Lower leg skin (tissue), 4 donors: ENCODE results near the gene ZNF823. TPM values are rescaled to one million over a fixed set of nuclear protein-coding genes. Genes with fewer than 3 reads are reported as not detected.

Experiments used
- DNase-seq, 2 donors: peaks; one replicate each; pipeline ENCODE4 v3.0.0-alpha.2; 2019; ENCODE audit warnings: low spot score in 2 of 2
- H3K4me3 ChIP-seq: fragments of 200-600 bp; sonication (generic); 2 replicates; pipeline ENCODE4 v1.5.1; 2017; ENCODE audit warnings: mild to moderate bottlenecking, low read depth; ENCODE audit not compliant: poor library complexity, severe bottlenecking
- POLR2A ChIP-seq, 2 donors: fragments of 450-650 bp; IDR thresholded peaks; one replicate each; pipeline ENCODE4 v1.6.1; 2016 to 2017; ENCODE audit warnings: antibody characterized with exemption in 2 of 2, mild to moderate bottlenecking in 1 of 2, moderate library complexity in 1 of 2
- WGBS, 2 donors: methylation state at CpG; one replicate each; pipeline ENCODE4 v1.1.5; 2018; 5-methylcytosine and 5-hydroxymethylcytosine counted together
- intact Hi-C: fragments of 100-400 bp; cut with DNase I; formaldehyde crosslinking; loops from one replicate; pipeline ENCODE4 v1.15.0; 2023; ENCODE audit warnings: low total_unique reads
- total RNA-seq, 4 donors: library from RNA; depleted of rRNA; stranded (reverse); fragments of >200 nt; gene quantifications; one replicate each; pipeline ENCODE4 v1.1.0, GENCODE V29; 2016
- TF ChIP-seq, protein P1 (sequence below), 3 donors: fragments of 450-650 bp; IDR thresholded peaks; one replicate each; pipeline ENCODE4 v1.5.1; 2016; ENCODE audit warnings: antibody characterized with exemption in 3 of 3, mild to moderate bottlenecking in 3 of 3, moderate library complexity in 2 of 3

ZNF823 gene
- total RNA-seq, 4 donors from 2014 or later, result 5.5 to 8.4 (median 6.5) TPM

DNA sequence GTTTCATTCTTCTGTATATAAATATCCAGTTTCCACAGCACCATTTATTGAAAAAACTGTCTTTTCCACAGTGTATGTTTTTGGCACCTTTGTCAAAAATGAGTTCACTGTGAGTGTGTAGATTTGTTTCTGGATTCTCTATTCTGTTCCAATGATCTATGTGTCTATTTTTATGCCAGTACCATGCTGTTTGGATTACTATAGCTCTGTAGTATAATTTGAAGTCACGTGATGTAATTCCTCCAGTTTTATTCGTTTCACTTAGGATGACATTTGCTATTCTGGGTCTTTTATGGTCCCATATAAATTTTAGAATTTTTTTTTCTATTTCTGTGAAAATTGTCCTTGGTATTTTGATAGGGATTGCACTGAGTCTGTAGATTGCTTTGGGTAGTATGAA lies 11.0 kb upstream of the ZNF823 start:
- intact Hi-C loops, result no loop called here
- no peak for DNase-seq
- TF ChIP-seq, protein P1, sequence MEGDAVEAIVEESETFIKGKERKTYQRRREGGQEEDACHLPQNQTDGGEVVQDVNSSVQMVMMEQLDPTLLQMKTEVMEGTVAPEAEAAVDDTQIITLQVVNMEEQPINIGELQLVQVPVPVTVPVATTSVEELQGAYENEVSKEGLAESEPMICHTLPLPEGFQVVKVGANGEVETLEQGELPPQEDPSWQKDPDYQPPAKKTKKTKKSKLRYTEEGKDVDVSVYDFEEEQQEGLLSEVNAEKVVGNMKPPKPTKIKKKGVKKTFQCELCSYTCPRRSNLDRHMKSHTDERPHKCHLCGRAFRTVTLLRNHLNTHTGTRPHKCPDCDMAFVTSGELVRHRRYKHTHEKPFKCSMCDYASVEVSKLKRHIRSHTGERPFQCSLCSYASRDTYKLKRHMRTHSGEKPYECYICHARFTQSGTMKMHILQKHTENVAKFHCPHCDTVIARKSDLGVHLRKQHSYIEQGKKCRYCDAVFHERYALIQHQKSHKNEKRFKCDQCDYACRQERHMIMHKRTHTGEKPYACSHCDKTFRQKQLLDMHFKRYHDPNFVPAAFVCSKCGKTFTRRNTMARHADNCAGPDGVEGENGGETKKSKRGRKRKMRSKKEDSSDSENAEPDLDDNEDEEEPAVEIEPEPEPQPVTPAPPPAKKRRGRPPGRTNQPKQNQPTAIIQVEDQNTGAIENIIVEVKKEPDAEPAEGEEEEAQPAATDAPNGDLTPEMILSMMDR (IDR thresholded peaks at IDR 0.05), result no peak
- TF ChIP-seq POLR2A (IDR thresholded peaks at IDR 0.05), result no peak
- 61 to 62% methylated on average over 2 of the region's 2 CpGs for WGBS, 2 donors
- H3K4me3 ChIP-seq, result no peak overlapping the region

DNA sequence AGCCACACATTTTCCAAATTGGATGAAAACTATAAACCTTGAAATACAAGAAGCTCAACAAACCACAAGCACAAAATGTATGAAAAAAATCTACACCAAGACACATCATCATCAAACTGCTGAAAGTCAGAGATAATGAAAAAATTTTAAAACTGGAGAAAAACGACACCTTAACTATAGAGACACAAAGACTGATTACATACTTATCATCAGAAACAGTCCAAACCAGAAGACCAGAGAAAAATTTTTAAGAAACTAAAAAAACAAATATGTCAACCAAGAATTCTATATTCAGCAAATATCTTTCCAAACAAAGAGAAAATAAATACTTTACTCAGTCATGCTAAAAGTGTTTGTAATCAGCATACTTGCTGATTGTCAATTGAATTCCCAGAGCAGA lies 8.5 kb upstream of the ZNF823 start:
- no peak for DNase-seq
- no peak for TF ChIP-seq POLR2A (IDR thresholded peaks at IDR 0.05)
- TF ChIP-seq, protein P1 (IDR thresholded peaks at IDR 0.05), result no peak
- 71 to 88% methylated on average over 1 of the region's 1 CpG for WGBS, 2 donors
- intact Hi-C loops, result no loop called here
- no peak overlapping the region for H3K4me3 ChIP-seq

DNA sequence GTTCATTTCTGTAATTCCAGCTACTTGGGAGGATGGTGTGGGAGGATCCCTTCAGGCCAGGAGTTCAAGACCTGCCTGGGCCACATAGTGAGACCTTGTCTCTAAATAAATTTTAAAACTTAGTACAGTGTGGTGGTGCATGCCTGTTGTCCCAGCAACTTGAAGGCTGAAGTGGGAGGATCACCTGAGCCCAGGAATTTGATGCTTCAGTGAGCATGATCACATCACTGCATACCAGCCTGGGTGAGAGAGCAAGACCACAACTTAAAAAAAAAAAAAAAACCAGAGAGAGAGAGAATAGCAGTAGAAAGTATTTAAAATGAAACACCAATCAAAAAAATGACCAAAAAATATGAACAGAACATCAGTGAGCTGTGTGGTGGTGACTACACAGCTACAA lies 7.1 kb upstream of the ZNF823 start:
- TF ChIP-seq POLR2A (IDR thresholded peaks at IDR 0.05), result no peak
- TF ChIP-seq, protein P1 (IDR thresholded peaks at IDR 0.05), result no peak
- no peak overlapping the region for H3K4me3 ChIP-seq
- intact Hi-C loops, result no loop called here
- DNase-seq, result no peak

DNA sequence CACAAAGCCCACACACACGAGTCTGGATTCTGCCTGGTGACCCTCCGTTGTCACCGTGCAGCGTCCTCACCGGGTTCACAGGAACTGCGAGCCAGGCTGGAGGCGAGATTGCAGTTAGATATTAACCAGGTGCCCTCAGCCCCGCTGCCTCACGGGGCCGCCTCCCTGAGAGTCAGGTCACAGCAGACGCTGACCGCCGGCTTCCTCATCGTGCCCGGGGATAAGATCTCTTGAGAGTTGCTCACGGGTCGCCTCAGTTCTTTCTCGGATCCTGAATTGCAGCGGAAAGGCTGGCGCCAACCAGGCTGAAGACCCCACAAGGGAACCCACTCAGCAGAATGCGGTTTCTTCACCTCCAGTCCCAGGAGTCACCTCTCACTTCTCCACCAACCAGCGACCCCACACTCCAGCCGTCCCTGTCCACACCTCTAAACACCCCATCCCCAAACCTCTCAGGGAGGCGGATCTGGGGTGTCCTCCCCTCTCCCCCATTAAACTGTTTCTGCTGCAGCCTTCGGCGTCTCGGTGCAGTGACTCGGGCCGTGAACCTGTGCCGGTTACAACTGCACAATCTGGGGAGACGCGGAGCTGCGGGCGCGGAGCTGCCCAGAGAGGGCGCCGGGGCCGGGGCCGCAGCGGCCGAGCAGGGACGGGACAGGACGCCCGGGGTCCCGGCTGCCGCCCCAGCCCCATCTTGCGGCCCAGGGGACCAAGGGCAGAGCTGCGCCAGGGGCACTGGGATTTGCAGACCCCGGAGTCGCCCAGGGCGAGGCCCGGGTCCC lies 591 bp downstream of the ZNF823 start:
- intact Hi-C loops, result no loop called here
- peak; percentile 26 to 91 for DNase-seq
- peak overlapping the region; percentile 79 for H3K4me3 ChIP-seq
- WGBS, 2 donors, result 0% methylated on average over 41 to 49 of the region's 52 CpGs
- no peak for TF ChIP-seq POLR2A (IDR thresholded peaks at IDR 0.05)
- TF ChIP-seq, protein P1 (IDR thresholded peaks at IDR 0.05), result no peak

DNA sequence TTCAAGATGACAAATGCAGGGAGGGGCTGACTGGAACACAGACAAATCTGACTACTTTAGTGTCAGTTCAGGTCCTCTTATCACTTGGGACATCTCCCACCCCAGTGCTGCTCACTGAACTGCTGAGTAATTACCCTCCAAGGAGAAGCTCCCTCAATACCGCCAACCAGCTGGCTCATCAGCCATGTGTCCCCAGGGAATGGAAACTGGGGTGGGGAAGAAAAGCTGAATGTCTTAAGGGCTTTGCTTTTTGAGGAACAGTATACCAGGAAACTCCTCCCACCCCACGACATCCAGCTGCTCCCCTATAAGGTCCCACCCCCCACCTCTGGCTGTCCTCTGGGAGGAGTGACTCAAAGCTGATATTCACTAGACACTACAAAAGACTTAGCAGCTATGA lies 2.0 kb downstream of the ZNF823 start:
- DNase-seq, result peak in 1 of 2 donors; percentile 45
- TF ChIP-seq, protein P1 (IDR thresholded peaks at IDR 0.05), result no peak
- no peak for TF ChIP-seq POLR2A (IDR thresholded peaks at IDR 0.05)
- intact Hi-C loops, result no loop called here
- no peak overlapping the region for H3K4me3 ChIP-seq
- WGBS, 2 donors, result 4 to 7% methylated on average over 2 of the region's 2 CpGs

DNA sequence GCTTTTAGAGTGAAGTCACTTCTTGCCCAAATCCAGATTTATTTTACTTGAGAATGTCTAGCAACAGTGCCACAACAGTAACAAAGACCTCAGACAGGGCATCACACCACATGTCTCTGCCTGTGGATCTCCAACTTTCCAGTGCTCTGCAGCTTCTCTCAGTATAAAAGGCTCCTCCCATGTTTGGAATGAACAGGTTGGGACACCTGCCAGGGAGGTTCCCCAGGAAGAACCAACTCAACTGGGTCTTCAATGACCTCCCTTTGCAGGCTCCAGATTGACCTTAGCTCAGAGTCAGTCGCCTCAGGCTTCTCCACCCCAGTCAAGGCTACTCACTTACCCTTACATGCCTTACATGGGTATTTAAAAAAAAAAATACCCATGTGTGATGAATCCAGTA lies 3.4 kb downstream of the ZNF823 start:
- intact Hi-C loops, result no loop called here
- TF ChIP-seq, protein P1 (IDR thresholded peaks at IDR 0.05), result no peak
- no peak for TF ChIP-seq POLR2A (IDR thresholded peaks at IDR 0.05)
- peak in 1 of 2 donors; percentile 26 for DNase-seq
- H3K4me3 ChIP-seq, result no peak overlapping the region
- WGBS, 2 donors, result 48 to 67% methylated on average over 1 of the region's 1 CpG
